ENCODE results near the gene VPS51.
"Not testable (repeated sequence)": the region's sequence is repeated elsewhere in the genome, so short reads cannot be mapped to it uniquely, and the experiment has no call there.

The VPS51 gene

GRCh38 chr11:65136515-65137096 lies 40.6 kb downstream of the VPS51 start:
- ATAC-seq = no peak

GRCh38 chr11:65141896-65142494 lies 46.0 kb downstream of the VPS51 start:
- no peak for ATAC-seq

GRCh38 chr11:65147352-65148075 lies 51.5 kb downstream of the VPS51 start:
- ATAC-seq = no peak

- no peak for ATAC-seq
Observed at GRCh38 chr11:65148657-65149056, 52.6 kb downstream of the VPS51 start.

- ATAC-seq = not testable (repeated sequence)
Observed at GRCh38 chr11:65150131-65150508, 54.1 kb downstream of the VPS51 start.

- peak; percentile 56 to 76 for ATAC-seq
Observed at GRCh38 chr11:65150509-65151299, 54.7 kb downstream of the VPS51 start.

GRCh38 chr11:65151331-65151899 lies 55.4 kb downstream of the VPS51 start:
- no peak for ATAC-seq

- ATAC-seq = no peak
Observed at GRCh38 chr11:65152122-65152521, 56.1 kb downstream of the VPS51 start.

GRCh38 chr11:65156256-65156655 lies 60.2 kb downstream of the VPS51 start:
- ATAC-seq = no peak

- ATAC-seq = no peak
Observed at GRCh38 chr11:65156926-65157325, 60.9 kb downstream of the VPS51 start.

- ATAC-seq = no peak
Observed at GRCh38 chr11:65157336-65157735, 61.3 kb downstream of the VPS51 start.

- ATAC-seq = peak in 1 of 2 donors; percentile 55
Observed at GRCh38 chr11:65159012-65159411, 63.0 kb downstream of the VPS51 start.

- no peak for ATAC-seq
Observed at GRCh38 chr11:65160643-65161042, 64.6 kb downstream of the VPS51 start.

All from activated CD4-positive, CD25-positive, alpha-beta regulatory T cell treated with anti-CD3 and anti-CD28 coated beads, Interleukin-2, amount 50 U/mL, for 24 hours (primary cell).